Measurements from ENCODE around the gene HYAL2.

Gene HYAL2

DNA sequence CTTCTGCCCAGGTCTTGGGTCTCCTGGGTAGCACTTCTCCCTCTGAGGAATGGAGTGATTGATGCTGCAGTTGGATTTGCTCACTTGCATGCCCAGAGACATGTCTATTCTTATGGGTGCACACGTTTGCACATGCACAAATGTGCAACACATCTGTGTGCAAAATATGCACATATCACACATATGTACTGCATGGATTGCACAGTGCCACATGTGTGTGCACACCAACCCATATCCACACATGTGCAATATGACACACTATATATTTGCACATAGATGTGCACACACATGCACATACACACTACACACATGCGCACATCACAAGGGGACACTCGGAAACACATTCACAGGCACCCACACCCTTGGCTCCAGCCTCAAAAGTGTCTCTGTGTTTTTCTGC lies 54.3 kb downstream of the HYAL2 start:
- no peak for DNase-seq
